Measurements from ENCODE around the gene PLK4. TPM values are rescaled to one million over a fixed set of nuclear protein-coding genes. Genes with fewer than 3 reads are reported as not detected.
"Not testable (repeated sequence)": the region's sequence is repeated elsewhere in the genome, so short reads cannot be mapped to it uniquely, and the experiment has no call there.

PLK4 gene
- total RNA-seq, 1 donor = 21.4 TPM

DNA sequence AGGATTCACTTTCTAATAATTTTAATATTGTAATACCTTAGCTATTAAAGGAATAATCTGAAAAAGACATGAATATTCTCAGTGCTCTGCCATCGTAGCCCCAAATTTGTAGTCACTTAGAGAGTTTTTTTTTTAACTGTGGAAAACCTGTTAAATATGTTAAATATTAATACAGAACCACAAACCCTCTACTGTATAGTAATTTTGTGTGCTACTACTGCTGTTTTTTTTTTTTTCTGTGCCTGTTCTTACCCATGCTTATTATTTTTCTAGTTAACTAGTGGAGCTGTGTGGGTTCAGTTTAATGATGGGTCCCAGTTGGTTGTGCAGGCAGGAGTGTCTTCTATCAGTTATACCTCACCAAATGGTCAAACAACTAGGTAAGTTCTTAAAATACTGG lies 15.8 kb downstream of the PLK4 start:
- H3K4me3 ChIP-seq (ENCODE audit: low read depth, low read length) = no peak overlapping the region
- DNase-seq (ENCODE audit: low read depth) = no peak
- TF ChIP-seq, protein P1, sequence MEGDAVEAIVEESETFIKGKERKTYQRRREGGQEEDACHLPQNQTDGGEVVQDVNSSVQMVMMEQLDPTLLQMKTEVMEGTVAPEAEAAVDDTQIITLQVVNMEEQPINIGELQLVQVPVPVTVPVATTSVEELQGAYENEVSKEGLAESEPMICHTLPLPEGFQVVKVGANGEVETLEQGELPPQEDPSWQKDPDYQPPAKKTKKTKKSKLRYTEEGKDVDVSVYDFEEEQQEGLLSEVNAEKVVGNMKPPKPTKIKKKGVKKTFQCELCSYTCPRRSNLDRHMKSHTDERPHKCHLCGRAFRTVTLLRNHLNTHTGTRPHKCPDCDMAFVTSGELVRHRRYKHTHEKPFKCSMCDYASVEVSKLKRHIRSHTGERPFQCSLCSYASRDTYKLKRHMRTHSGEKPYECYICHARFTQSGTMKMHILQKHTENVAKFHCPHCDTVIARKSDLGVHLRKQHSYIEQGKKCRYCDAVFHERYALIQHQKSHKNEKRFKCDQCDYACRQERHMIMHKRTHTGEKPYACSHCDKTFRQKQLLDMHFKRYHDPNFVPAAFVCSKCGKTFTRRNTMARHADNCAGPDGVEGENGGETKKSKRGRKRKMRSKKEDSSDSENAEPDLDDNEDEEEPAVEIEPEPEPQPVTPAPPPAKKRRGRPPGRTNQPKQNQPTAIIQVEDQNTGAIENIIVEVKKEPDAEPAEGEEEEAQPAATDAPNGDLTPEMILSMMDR (IDR thresholded peaks at IDR 0.05; ENCODE audit: insufficient read depth, low read length) = no peak

DNA sequence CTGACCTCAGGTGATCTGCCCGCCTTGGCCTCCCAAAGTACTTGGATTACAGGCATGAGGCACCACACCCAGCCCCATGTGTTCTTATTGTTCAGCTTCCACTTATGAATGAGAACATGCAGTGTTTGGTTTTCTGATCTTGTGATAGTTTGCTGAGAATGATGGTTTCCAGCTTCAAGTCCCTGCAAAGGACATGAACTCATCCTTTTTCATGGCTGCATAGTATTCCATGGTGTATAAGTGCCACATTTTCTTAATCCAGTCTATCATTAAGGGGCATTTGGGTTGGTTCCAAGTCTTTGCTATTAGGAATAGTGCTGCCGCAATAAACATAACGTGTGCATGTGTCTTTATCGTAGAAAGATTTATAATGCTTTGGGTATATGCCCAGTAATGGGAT lies 19.0 kb downstream of the PLK4 start:
- not testable (repeated sequence) for H3K4me3 ChIP-seq (ENCODE audit: low read depth, low read length); DNase-seq (ENCODE audit: low read depth)

DNA sequence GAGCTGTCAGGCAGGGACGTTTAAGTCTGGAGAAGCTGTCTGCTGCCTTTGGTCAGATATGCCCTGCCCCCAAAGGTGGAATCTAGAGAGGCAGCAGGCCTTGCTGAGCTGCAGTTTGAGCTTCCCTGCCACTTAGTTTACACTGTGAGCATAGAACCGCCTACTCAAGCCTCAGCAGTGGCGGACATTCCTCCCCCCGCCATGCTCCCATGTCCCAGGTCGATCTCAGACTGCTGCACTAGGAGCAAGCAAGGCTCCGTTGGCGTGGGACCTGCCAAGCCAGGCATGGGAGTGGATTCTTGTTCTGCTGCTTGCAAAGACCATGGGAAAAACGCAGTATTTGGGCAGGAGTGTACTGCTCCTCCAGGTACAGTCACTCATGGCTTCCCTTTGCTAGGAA lies 24.3 kb downstream of the PLK4 start:
- H3K4me3 ChIP-seq (ENCODE audit: low read depth, low read length) = no peak overlapping the region
- DNase-seq (ENCODE audit: low read depth) = no peak
- TF ChIP-seq, protein P1 (IDR thresholded peaks at IDR 0.05; ENCODE audit: insufficient read depth, low read length) = no peak

DNA sequence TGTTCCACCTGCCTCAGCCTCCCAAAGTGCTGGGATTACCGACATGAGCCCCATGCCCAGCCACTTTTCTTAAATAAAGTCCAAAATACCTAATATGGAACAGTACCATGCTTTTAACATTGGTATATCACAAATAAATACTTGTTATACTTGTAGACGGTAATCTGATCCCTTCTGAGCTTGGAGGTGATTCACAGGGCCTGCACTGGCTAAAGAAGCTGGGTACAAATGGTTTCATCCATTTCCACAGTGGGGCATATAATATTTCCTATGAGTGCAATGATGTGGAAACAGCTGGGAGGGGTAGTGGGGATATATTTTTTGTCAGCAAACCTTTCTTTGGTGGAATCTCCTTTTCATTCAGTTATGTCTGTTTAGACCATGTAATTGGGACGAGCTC lies 35.8 kb downstream of the PLK4 start:
- no peak overlapping the region for H3K4me3 ChIP-seq (ENCODE audit: low read depth, low read length)
- DNase-seq (ENCODE audit: low read depth) = no peak
- TF ChIP-seq, protein P1 (IDR thresholded peaks at IDR 0.05; ENCODE audit: insufficient read depth, low read length) = no peak

DNA sequence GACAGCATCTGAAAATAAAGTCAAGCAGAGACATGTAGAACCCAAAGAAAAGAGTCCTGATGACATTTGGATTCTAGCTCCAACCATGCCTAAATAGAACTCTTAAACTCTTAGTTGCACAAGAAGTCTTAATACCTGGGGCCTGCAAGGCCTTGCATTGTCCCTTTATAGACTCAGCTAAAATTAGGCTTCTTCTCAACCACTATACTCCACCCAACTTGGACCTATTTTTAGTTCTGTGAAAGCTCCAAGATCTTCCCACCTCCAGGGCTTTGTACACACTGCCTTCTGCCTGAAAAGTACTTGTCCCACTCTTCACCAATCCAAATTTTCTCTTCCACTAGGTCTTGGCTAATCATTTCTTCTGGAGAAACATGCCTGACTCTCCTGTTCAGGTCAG lies 36.5 kb downstream of the PLK4 start:
- no peak for DNase-seq (ENCODE audit: low read depth)
- no peak overlapping the region for H3K4me3 ChIP-seq (ENCODE audit: low read depth, low read length)
- TF ChIP-seq, protein P1 (IDR thresholded peaks at IDR 0.05; ENCODE audit: insufficient read depth, low read length) = no peak

DNA sequence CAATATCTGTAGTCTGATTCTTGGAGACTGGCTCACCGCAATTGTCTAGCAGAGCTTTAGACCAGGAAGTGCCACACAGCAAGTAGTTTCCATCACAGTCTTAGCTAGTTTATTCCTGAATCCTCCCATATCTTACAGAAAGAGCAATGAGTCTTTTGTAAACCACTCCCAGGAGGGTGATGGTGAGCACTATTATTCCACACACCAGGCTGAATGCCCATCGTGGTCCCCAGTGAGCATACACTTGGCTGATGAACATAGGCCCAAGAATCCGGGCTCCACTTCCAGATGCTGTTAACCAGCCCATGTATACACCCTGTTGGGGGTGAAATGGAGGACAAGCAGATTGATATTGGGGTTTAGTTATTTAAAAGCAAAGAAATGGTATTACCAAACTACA lies 39.8 kb downstream of the PLK4 start:
- TF ChIP-seq, protein P1 (IDR thresholded peaks at IDR 0.05; ENCODE audit: insufficient read depth, low read length) = no peak

DNA sequence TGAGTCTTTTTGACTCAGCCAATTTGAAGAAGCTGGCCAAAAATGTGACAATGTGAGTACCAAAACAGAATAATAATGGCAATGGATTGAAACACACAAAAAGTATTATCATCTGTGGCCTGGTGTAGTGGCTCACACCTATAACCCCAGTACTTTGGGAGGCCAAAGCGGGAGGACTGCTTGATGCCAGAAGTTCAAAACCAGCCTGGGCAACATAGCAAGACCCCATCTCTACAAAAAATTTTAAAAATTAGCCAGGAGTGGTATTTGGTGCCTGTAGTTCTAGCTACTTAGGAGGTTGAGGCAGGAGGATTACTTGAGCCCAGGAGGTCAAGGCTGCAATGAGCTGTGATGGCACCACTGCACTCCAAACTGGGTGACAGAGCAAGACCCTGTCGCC lies 41.5 kb downstream of the PLK4 start:
- TF ChIP-seq, protein P1 (IDR thresholded peaks at IDR 0.05; ENCODE audit: insufficient read depth, low read length) = no peak
- H3K4me3 ChIP-seq (ENCODE audit: low read depth, low read length) = no peak overlapping the region
- DNase-seq (ENCODE audit: low read depth) = peak; percentile 22

More for the DNA sequence above, 39.8 kb downstream of the PLK4 start:
- peak; percentile 53 for DNase-seq (ENCODE audit: low read depth)
- H3K4me3 ChIP-seq (ENCODE audit: low read depth, low read length) = no peak overlapping the region

DNA sequence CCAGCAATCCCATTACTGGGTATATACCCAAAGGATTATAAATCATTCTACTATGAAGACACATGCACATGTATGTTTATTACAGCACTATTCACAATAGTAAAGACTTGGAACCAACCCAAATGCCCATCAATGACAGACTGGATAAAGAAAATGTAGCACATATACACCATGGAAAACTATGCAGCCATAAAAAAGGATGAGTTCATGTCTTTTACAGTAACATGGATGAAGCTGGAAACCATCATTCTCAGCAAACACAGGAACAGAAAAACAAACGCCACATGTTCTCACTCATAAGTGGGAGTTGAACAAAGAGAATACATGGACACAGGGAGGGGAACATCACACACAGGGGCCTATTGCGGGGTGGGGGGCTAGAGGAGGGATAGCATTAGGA lies 45.0 kb downstream of the PLK4 start:
- not testable (repeated sequence) for H3K4me3 ChIP-seq (ENCODE audit: low read depth, low read length); DNase-seq (ENCODE audit: low read depth)

Data from fibroblast of the aortic adventitia (primary cell).